Left lung (tissue), 10 donors: Measurements from ENCODE around the gene CELF5. TPM values are rescaled to one million over a fixed set of nuclear protein-coding genes. Genes with fewer than 3 reads are reported as not detected.
"Not testable (repeated sequence)": the region's sequence is repeated elsewhere in the genome, so short reads cannot be mapped to it uniquely, and the experiment has no call there.

Experiments used
- ATAC-seq: fragments of 200-7000 bp; cut with Tn5 transposase; one replicate; pipeline ENCODE4 v1.9.1; 2020; ENCODE audit warnings: moderate library complexity
- DNase-seq, 4 donors: peaks; one replicate each; pipeline ENCODE4 v3.0.0-alpha.2; 2013 to 2020
- H3K27ac ChIP-seq, 2 donors: fragments of 200-600 bp; sonication (generic) in 1 of 2; one replicate each; pipeline versions ENCODE4 v1.5.0 to v1.8.0; 2020 to 2021
- H3K27me3 ChIP-seq, 2 donors: fragments of 200-600 bp; sonication (generic) in 1 of 2; one replicate each; pipeline versions ENCODE4 v1.5.0 to v1.8.0; 2020 to 2021
- H3K36me3 ChIP-seq, 2 donors: fragments of 200-600 bp; sonication (generic) in 1 of 2; one replicate each; pipeline versions ENCODE4 v1.5.0 to v1.8.0; 2020 to 2021
- H3K4me1 ChIP-seq, 2 donors: fragments of 200-600 bp; one replicate each; pipeline ENCODE4 v1.8.0; 2021
- H3K4me3 ChIP-seq, 2 donors: fragments of 200-600 bp; sonication (generic) in 1 of 2; one replicate each; pipeline versions ENCODE4 v1.5.0 to v1.8.0; 2020 to 2021; ENCODE audit warnings: mild to moderate bottlenecking in 1 of 2
- H3K9me3 ChIP-seq, 2 donors: fragments of 200-600 bp; sonication (generic) in 1 of 2; one replicate each; pipeline versions ENCODE4 v1.5.0 to v1.8.0; 2020 to 2021
- intact Hi-C, 2 donors: fragments of 100-400 bp; cut with DNase I; formaldehyde crosslinking; loops; one replicate each; pipeline versions ENCODE4 v1.11.2 to v1.14.2; 2022
- polyA plus RNA-seq, 6 donors: library from polyadenylated mRNA; unstranded; fragments of 120-200 nt; gene quantifications; one replicate each; pipeline ENCODE4 v1.2.1, GENCODE V29; 2013; ENCODE audit not compliant: insufficient read length in 6 of 6
- total RNA-seq, 2 donors: library from RNA; stranded (reverse); fragmentation: NEBNext Ultra II Directional; extraction: Animal tissue kit (Norgen Biotek cat#: 25700); gene quantifications; one replicate each; pipeline ENCODE4 v1.2.1, GENCODE V29; 2021
- TF ChIP-seq, protein P1 (sequence below), 2 donors: fragments of 200-600 bp; sonication (generic) in 1 of 2; IDR thresholded peaks; one replicate each; pipeline versions ENCODE4 v1.5.0 to v1.8.0; 2021; ENCODE audit warnings: antibody characterized with exemption in 2 of 2
- donor health status: DM: no; HTN: yes; CAD: no.
- donor health status: DM: no; HTN: no; CAD: no.

The CELF5 gene
- total and polyA plus RNA-seq, 8 donors, result 0.38 to 3.9 (median 2.2) TPM; not detected in 1

DNA sequence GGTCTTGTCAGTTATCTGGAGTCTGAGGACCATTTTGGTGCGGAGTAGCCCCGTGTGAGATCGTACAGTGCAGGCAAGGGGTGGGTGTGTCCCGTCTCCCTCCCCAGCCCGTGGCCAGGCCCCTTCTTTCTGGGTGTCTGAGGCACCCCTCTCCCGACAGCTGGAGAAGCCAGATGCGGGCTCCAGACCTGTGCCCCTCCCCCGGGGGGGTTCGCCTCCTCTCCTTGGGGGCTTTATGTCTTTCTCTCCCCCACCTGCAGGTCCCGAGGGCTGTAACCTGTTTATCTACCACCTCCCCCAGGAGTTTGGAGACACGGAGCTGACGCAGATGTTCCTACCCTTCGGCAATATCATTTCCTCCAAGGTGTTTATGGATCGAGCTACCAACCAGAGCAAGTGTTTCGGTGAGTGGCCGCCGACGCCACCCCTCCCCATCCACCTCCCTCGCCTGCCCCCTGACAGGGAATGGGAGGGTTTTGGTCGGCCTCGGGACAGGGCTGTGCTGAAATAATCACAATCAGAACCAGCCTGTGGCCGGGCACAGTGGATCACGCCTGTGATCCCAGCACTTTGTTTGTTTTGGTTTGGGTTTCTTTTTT lies 65.6 kb downstream of the CELF5 start:
- H3K4me3 ChIP-seq, result no peak overlapping the region
- DNase-seq (no peak), ATAC-seq (no peak)
- no peak overlapping the region for H3K27ac ChIP-seq
- H3K4me1 ChIP-seq, result no peaks in the 10 kb centered on the region
- no peaks in the 10 kb centered on the region for H3K36me3 ChIP-seq
- H3K9me3 ChIP-seq, result no peaks in the 10 kb centered on the region
- TF ChIP-seq, protein P1, sequence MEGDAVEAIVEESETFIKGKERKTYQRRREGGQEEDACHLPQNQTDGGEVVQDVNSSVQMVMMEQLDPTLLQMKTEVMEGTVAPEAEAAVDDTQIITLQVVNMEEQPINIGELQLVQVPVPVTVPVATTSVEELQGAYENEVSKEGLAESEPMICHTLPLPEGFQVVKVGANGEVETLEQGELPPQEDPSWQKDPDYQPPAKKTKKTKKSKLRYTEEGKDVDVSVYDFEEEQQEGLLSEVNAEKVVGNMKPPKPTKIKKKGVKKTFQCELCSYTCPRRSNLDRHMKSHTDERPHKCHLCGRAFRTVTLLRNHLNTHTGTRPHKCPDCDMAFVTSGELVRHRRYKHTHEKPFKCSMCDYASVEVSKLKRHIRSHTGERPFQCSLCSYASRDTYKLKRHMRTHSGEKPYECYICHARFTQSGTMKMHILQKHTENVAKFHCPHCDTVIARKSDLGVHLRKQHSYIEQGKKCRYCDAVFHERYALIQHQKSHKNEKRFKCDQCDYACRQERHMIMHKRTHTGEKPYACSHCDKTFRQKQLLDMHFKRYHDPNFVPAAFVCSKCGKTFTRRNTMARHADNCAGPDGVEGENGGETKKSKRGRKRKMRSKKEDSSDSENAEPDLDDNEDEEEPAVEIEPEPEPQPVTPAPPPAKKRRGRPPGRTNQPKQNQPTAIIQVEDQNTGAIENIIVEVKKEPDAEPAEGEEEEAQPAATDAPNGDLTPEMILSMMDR (IDR thresholded peaks at IDR 0.05), result no peak
- intact Hi-C loops, result no loop called here
- peaks cover 0 to 85% of the 10 kb centered on the region in 2 donors for H3K27me3 ChIP-seq

DNA sequence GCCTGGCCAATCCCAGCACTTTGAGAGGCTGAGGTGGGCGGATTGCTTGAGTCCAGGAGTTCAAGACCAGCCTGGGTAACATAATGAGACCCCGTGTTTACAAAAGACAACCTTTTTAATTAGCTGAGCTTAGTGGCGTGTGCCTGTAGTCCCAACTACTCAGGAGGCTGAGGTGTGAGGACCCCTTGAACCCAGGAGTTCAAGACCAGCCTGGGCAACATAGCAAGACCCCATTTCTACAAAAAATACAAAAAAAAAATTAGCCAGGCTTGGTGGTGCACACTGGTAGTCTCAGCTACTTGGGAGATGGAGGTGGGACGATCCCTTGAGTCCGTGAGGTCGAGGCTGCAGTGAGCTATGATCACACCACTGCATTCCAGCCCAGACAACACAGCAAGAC lies 66.4 kb downstream of the CELF5 start:
- intact Hi-C loops, H3K4me1 ChIP-seq, H3K9me3 ChIP-seq, H3K36me3 ChIP-seq, H3K4me3 ChIP-seq, H3K27ac ChIP-seq, DNase-seq, ATAC-seq: not testable (repeated sequence)
- H3K27me3 ChIP-seq, result peaks cover 0 to 85% of the 10 kb centered on the region in 2 donors

DNA sequence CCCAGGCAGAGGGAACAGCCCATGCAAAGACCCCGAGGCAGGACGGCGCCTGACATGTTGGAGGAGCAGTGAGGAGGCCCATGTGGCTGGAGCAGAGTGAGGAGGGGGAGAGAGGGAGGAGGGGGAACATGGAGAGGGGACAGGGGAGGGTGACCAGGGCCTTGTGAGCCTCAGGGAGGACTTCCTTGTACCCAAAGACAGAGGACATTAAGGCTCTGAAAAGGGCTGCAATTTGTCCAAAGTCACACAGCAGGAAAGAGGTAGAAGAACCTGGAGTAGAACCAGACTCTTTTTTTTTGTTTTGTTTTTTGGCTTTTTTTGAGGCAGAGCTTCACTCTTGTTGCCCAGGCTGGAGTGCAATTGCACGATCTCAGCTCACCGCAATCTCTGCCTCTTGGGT lies 67.2 kb downstream of the CELF5 start:
- TF ChIP-seq, protein P1 (IDR thresholded peaks at IDR 0.05), result no peak
- H3K9me3 ChIP-seq, result no peaks in the 10 kb centered on the region
- no peaks in the 10 kb centered on the region for H3K36me3 ChIP-seq
- H3K27ac ChIP-seq, result no peak overlapping the region
- DNase-seq (no peak), ATAC-seq (no peak)
- intact Hi-C loops, result no loop called here
- no peaks in the 10 kb centered on the region for H3K4me1 ChIP-seq
- H3K4me3 ChIP-seq, result no peak overlapping the region
- peaks cover 0 to 86% of the 10 kb centered on the region in 2 donors for H3K27me3 ChIP-seq

DNA sequence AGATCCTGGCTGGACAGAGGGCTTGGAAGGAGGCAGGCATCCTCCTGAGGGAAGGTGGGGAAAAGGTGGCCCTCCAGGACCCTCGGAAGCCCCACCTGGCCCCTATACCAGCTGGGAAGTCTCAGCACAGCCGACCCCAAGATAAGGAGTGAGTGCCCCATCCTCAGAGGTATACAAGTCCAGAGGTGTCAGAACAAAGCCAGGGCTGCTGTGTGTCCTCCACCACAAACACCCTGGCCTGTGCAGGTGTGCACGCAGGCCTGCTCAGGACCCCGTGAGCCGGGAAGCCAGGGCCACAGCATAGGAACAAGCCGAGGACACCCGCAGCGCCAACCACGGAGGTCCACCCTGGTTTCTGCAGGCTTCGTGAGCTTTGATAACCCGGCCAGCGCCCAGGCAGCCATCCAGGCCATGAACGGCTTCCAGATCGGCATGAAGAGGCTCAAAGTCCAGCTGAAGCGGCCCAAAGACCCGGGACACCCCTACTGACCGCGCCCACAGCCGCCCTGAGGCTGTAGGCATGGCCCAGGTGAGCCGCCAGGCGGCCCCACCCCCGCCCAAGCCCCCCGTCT lies 68.6 kb downstream of the CELF5 start:
- H3K4me3 ChIP-seq, result no peak overlapping the region
- no peak overlapping the region for H3K27ac ChIP-seq
- no peaks in the 10 kb centered on the region for H3K36me3 ChIP-seq
- TF ChIP-seq, protein P1 (IDR thresholded peaks at IDR 0.05), result no peak
- H3K4me1 ChIP-seq, result no peaks in the 10 kb centered on the region
- DNase-seq (no peak), ATAC-seq (no peak)
- H3K9me3 ChIP-seq, result no peaks in the 10 kb centered on the region
- peaks cover 0 to 91% of the 10 kb centered on the region in 2 donors for H3K27me3 ChIP-seq
- intact Hi-C loops, result no loop called here

DNA sequence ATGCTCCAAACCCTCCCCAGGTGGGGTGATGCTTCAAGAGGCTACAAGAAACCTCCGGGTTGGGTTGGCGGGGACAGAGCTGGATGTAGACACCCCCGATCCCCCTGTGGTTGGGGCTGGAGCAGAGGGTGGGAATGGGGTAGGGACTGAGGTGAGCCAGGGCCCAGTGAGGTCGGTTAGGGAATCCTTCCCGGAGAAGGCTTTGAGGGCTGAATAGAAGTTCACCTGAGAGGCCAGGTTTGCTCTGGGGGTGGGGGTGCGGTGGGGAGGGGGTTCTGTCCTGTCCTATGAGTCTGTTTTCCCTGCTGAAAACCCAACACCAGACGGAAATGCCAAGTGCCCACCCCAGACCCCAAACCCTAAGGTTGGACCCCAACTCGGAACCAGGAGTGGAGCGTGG lies 69.1 kb downstream of the CELF5 start:
- Histone ChIP-seq H3K27me3 (peaks cover 0 to 86% of the 10 kb centered on the region in 2 donors), H3K36me3 (no peaks in the 10 kb centered on the region), H3K27ac (no peak overlapping the region), H3K4me3 (no peak overlapping the region), H3K4me1 (no peaks in the 10 kb centered on the region), H3K9me3 (no peaks in the 10 kb centered on the region)
- ATAC-seq, result no peak
- intact Hi-C loops, result no loop called here
- TF ChIP-seq, protein P1 (IDR thresholded peaks at IDR 0.05), result no peak
- no peak for DNase-seq
